Trophoblast cell (in vitro differentiated cells and primary cell): ENCODE results near the gene PSMF1.

Source experiments
- DNase-seq, 2 donors: peaks; one replicate each; pipeline ENCODE4 v3.0.0-alpha.2; 2016
- H2AFZ ChIP-seq: 2 replicates; pipeline ENCODE4 v1.6.1; 2013; ENCODE audit warnings: low read length, moderate library complexity, mild to moderate bottlenecking; ENCODE audit not compliant: insufficient read depth, poor library complexity
- H2AK5ac ChIP-seq: 2 replicates; pipeline ENCODE4 v1.6.1; 2013; ENCODE audit warnings: mild to moderate bottlenecking, low read length
- H2BK120ac ChIP-seq: 2 replicates; pipeline ENCODE4 v1.6.1; 2013; ENCODE audit warnings: low read length, mild to moderate bottlenecking, moderate library complexity; ENCODE audit not compliant: insufficient read depth, poor library complexity
- H2BK12ac ChIP-seq: 2 replicates; pipeline ENCODE4 v1.6.1; 2013; ENCODE audit warnings: mild to moderate bottlenecking, low read length, moderate library complexity
- H2BK5ac ChIP-seq: 2 replicates; pipeline ENCODE4 v1.6.1; 2013; ENCODE audit warnings: low read length, low read depth, moderate library complexity, mild to moderate bottlenecking; ENCODE audit not compliant: poor library complexity
- H3K14ac ChIP-seq: 2 replicates; pipeline ENCODE4 v1.6.1; 2013; ENCODE audit warnings: mild to moderate bottlenecking, low read length
- H3K18ac ChIP-seq: 2 replicates; pipeline ENCODE4 v1.6.1; 2013; ENCODE audit warnings: mild to moderate bottlenecking, low read length
- H3K23ac ChIP-seq: 2 replicates; pipeline ENCODE4 v1.6.1; 2013; ENCODE audit warnings: low read length
- H3K27ac ChIP-seq: 2 replicates; pipeline ENCODE4 v1.5.1; 2013; ENCODE audit warnings: low read depth, mild to moderate bottlenecking, inconsistent platforms, low read length, moderate library complexity
- H3K27me3 ChIP-seq: 2 replicates; pipeline ENCODE4 v1.6.1; 2013; ENCODE audit warnings: inconsistent platforms, mild to moderate bottlenecking, low read length, moderate library complexity; ENCODE audit not compliant: insufficient read depth
- H3K36me3 ChIP-seq, 2 experiments: 1 replicate in 1 of 2; 2 replicates in 1 of 2; pipeline ENCODE4 v1.6.1; 2013; ENCODE audit warnings: low read length in 2 of 2, mild to moderate bottlenecking in 2 of 2, moderate library complexity in 1 of 2; ENCODE audit not compliant: insufficient read depth in 2 of 2, control insufficient read depth in 1 of 2
- H3K4ac ChIP-seq: 2 replicates; pipeline ENCODE4 v1.6.1; 2013; ENCODE audit warnings: low read depth, mild to moderate bottlenecking, low read length, moderate library complexity
- H3K4me1 ChIP-seq, 2 experiments: 1 replicate in 1 of 2; 2 replicates in 1 of 2; pipeline ENCODE4 v1.6.1; 2013; ENCODE audit warnings: low read length in 2 of 2, mild to moderate bottlenecking in 2 of 2, moderate library complexity in 1 of 2; ENCODE audit not compliant: insufficient read depth in 2 of 2, control insufficient read depth in 1 of 2
- H3K4me2 ChIP-seq: 2 replicates; pipeline ENCODE4 v1.6.1; 2013; ENCODE audit warnings: inconsistent platforms, mild to moderate bottlenecking, low read length, moderate library complexity
- H3K4me3 ChIP-seq: 2 replicates; pipeline ENCODE4 v1.5.1; 2013; ENCODE audit warnings: mild to moderate bottlenecking, low read depth, low read length, inconsistent platforms
- H3K79me1 ChIP-seq: one replicate; pipeline ENCODE4 v1.6.1; 2013; ENCODE audit warnings: low read length
- H3K79me2 ChIP-seq: 2 replicates; pipeline ENCODE4 v1.6.1; 2013; ENCODE audit warnings: low read length, mild to moderate bottlenecking; ENCODE audit not compliant: control insufficient read depth, insufficient read depth, poor library complexity
- H3K9ac ChIP-seq: 2 replicates; pipeline ENCODE4 v1.6.1; 2013; ENCODE audit warnings: mild to moderate bottlenecking, low read length
- H3K9me3 ChIP-seq: 2 replicates; pipeline ENCODE4 v1.6.1; 2013; ENCODE audit warnings: low read depth, mild to moderate bottlenecking, control low read depth, inconsistent platforms, low read length; ENCODE audit not compliant: insufficient read depth
- H4K12ac ChIP-seq: 2 replicates; pipeline ENCODE4 v1.6.1; 2013; ENCODE audit warnings: low read depth, mild to moderate bottlenecking, low read length, moderate library complexity
- H4K8ac ChIP-seq: 2 replicates; pipeline ENCODE4 v1.6.1; 2013; ENCODE audit warnings: low read depth, mild to moderate bottlenecking, low read length, moderate library complexity
- H4K91ac ChIP-seq: one replicate; pipeline ENCODE4 v1.6.1; 2013; ENCODE audit warnings: low read depth, mild to moderate bottlenecking, low read length, moderate library complexity
- WGBS: extraction: QIAGEN DNeasy Blood & Tissue Kit; methylation state at CpG from one replicate; pipeline ENCODE4 v1.1.7; 2013; ENCODE audit warnings: missing lambda C conversion rate; ENCODE audit not compliant: insufficient read length, insufficient coverage; ENCODE audit errors: extremely low coverage; 5-methylcytosine and 5-hydroxymethylcytosine counted together

The PSMF1 gene

DNA sequence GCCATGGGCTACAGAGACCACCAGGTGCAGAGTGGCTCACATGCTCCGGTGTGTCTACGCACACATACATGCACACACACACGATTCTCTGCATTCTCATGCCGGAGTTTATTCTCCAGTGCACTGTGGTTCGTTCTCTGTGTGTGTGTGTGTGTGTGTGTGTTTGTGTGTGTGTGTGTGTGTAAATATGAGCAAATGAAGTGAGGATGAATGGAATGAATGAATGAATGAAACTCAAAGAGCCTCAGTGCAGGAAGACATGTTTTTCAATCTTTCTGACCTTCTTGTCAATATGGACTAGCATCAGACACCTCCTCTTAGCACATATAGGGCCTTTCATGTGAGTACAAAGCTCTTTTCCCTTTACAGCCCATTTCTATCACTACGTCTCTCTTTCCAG is 64.8 kb downstream of the PSMF1 start:
- peaks cover 5% of the 10 kb centered on the region for H3K9me3 ChIP-seq
- no peak overlapping the region for H3K27ac ChIP-seq
- no peak overlapping the region for H2AK5ac ChIP-seq
- H3K79me1 ChIP-seq: no peaks in the 10 kb centered on the region
- H3K79me2 ChIP-seq: no peaks in the 10 kb centered on the region
- H2BK12ac ChIP-seq: no peak overlapping the region
- no peaks in the 10 kb centered on the region for H3K36me3 ChIP-seq
- no peak overlapping the region for H4K8ac ChIP-seq
- no peak overlapping the region for H4K12ac ChIP-seq
- no CpG with 5 or more reads among the region's 6 CpGs for WGBS
- H4K91ac ChIP-seq: no peak overlapping the region
- no peak overlapping the region for H3K18ac ChIP-seq
- H3K14ac ChIP-seq: no peak overlapping the region
- no peak overlapping the region for H2BK5ac ChIP-seq
- peaks cover 18% of the 10 kb centered on the region for H3K27me3 ChIP-seq
- H3K4ac ChIP-seq: no peak overlapping the region
- no peak overlapping the region for H2BK120ac ChIP-seq
- H3K4me1 ChIP-seq: peaks cover 0 to 4% of the 10 kb centered on the region in 2 experiments
- H3K4me3 ChIP-seq: no peak overlapping the region
- H3K23ac ChIP-seq: no peak overlapping the region
- no peak for DNase-seq
- H2AFZ ChIP-seq: no peak overlapping the region
- H3K4me2 ChIP-seq: no peak overlapping the region
- H3K9ac ChIP-seq: no peak overlapping the region

DNA sequence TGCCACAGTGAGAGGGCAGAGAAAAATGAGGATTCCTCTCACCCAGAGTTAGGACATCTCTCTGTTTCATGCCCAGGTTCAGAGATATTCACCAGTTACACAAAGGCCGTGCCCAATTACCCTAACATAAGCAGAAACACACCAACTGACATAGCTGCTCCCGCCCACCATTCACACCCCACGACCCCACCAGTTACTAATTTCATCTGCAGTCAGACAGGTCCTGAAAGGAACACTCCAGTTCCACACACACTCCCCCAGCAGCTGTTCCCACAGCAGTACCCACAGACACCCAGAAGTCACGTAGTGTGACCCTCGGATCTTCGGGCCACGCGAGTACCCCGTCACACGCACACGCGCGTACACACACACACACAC is 65.8 kb downstream of the PSMF1 start:
- H2BK5ac ChIP-seq: no peak overlapping the region
- H3K18ac ChIP-seq: no peak overlapping the region
- no peak overlapping the region for H2AK5ac ChIP-seq
- H3K9me3 ChIP-seq: peaks cover 7% of the 10 kb centered on the region
- H2AFZ ChIP-seq: no peak overlapping the region
- peaks cover 18% of the 10 kb centered on the region for H3K27me3 ChIP-seq
- H3K4ac ChIP-seq: no peak overlapping the region
- H3K36me3 ChIP-seq: no peaks in the 10 kb centered on the region
- H3K23ac ChIP-seq: no peak overlapping the region
- H3K4me3 ChIP-seq: no peak overlapping the region
- H3K79me1 ChIP-seq: no peaks in the 10 kb centered on the region
- no peak overlapping the region for H4K91ac ChIP-seq
- WGBS: no CpG with 5 or more reads among the region's 13 CpGs
- H3K14ac ChIP-seq: no peak overlapping the region
- H3K4me1 ChIP-seq: peaks cover 0 to 8% of the 10 kb centered on the region in 2 experiments
- H3K9ac ChIP-seq: no peak overlapping the region
- no peak overlapping the region for H4K8ac ChIP-seq
- no peaks in the 10 kb centered on the region for H3K79me2 ChIP-seq
- no peak overlapping the region for H4K12ac ChIP-seq
- H3K4me2 ChIP-seq: no peak overlapping the region
- H2BK12ac ChIP-seq: no peak overlapping the region
- H2BK120ac ChIP-seq: no peak overlapping the region
- no peak overlapping the region for H3K27ac ChIP-seq
- DNase-seq: no peak

DNA sequence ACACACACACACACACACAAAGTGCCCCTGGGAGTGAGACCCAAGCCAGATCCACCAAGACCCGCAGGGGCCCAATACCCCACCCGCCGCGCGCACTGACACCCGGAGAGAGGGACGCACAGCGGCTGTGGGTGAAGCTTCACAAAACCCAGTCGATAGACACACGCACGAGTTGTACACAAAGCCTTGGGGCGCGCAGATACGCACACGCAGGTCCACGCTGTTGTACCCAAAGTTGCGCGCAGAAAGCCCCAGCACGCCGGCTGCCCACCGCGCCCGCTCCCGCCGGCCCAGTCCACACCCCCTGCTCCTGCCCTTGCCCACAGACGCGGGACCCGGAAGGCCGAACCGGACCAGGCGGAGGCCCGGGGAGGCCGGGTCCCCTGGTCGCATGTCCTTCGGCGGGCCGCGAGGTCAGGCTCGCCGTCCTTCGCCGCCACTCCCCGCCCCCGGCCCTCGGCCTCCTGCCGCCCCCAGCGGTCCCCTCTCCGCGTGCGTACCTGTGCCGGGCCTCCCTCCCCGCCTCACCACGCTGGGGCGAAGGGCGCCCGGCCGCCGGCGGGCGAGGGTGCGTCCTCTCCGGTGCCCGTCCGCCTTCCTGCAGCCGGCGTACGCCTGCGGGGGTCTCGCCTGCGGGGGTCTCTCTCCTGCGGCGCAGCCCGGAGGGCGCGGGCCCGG is 66.4 kb downstream of the PSMF1 start, which contains the start of gene TMEM74B:
Gene TMEM74B (minus strand): TSS at position 344 of the 678 bp plus-strand sequence. CDS start 1,180 bp downstream, outside the sequence.
- Histone ChIP-seq H3K9ac (no peak within 1 kb of the TSS), H4K8ac (no peak within 1 kb of the TSS), H3K4me2 (peak within 1 kb of the TSS; percentile 92), H4K12ac (no peak within 1 kb of the TSS), H3K14ac (no peak within 1 kb of the TSS), H3K4me1 (peaks cover 0 to 8% of the 10 kb centered on the region in 2 experiments), H2BK5ac (no peak within 1 kb of the TSS), H2BK12ac (no peak within 1 kb of the TSS), H3K4ac (no peak within 1 kb of the TSS), H3K9me3 (peaks cover 7% of the 10 kb centered on the region), H3K79me2 (no peaks in the 10 kb centered on the region), H4K91ac (no peak within 1 kb of the TSS), H3K36me3 (no peaks in the 10 kb centered on the region), H3K27ac (no peak within 1 kb of the TSS), H3K23ac (no peak within 1 kb of the TSS), H3K27me3 (peaks cover 18% of the 10 kb centered on the region), H2AFZ (no peak within 1 kb of the TSS), H3K79me1 (no peaks in the 10 kb centered on the region), H2BK120ac (no peak within 1 kb of the TSS), H3K4me3 (peak within 1 kb of the TSS; percentile 64), H3K18ac (no peak within 1 kb of the TSS), H2AK5ac (no peak within 1 kb of the TSS)
- WGBS: no CpG with 5 or more reads among the region's 76 CpGs
- DNase-seq: peak in 1 of 2 donors; percentile 18

DNA sequence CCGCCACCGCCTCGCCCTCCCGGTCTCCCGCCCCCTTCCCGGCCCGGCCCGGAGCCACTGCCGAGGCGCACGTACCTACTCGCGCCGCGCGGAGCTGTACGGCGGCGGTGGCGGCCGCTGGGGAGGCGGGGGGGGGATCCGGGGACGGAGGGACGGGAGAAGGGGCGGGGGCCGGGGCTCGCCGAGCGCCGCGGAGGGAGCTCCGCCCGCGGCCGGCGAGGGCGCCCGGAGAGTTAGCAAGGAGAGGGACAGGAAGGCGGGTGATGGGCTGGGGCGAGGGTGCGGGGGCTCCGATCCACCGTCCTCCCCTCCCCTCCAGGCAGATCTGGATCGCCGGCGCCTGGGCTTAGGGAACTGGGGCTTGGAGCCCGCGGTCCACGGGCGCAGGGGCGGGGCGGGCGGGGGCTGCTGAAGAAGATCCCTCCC is 66.9 kb downstream of the PSMF1 start:
- Histone ChIP-seq H3K4ac (no peak overlapping the region), H3K79me1 (no peaks in the 10 kb centered on the region), H3K18ac (no peak overlapping the region), H2AK5ac (no peak overlapping the region), H3K9me3 (peaks cover 7% of the 10 kb centered on the region), H3K9ac (no peak overlapping the region), H3K79me2 (no peaks in the 10 kb centered on the region), H3K4me2 (peak overlapping the region; percentile 92), H3K23ac (no peak overlapping the region), H3K27me3 (peaks cover 18% of the 10 kb centered on the region), H2AFZ (no peak overlapping the region), H4K91ac (no peak overlapping the region), H2BK120ac (no peak overlapping the region), H3K14ac (no peak overlapping the region), H4K12ac (no peak overlapping the region), H2BK12ac (no peak overlapping the region), H3K4me3 (peak overlapping the region; percentile 64), H2BK5ac (no peak overlapping the region), H3K4me1 (peaks cover 0 to 8% of the 10 kb centered on the region in 2 experiments), H3K36me3 (no peaks in the 10 kb centered on the region), H3K27ac (no peak overlapping the region), H4K8ac (no peak overlapping the region)
- no CpG with 5 or more reads among the region's 54 CpGs for WGBS
- DNase-seq: peak in 1 of 2 donors; percentile 14
